ENCODE measurements around the gene TAPT1. TPM values are rescaled to one million over a fixed set of nuclear protein-coding genes. Genes with fewer than 3 reads are reported as not detected.

The TAPT1 gene
- total RNA-seq, 1 experiment from 2014 or later, result 13.8 TPM

- BruUV-seq (replicated peaks), result no TSS peak
- no peaks in the 10 kb centered on the region for H3F3A ChIP-seq (ENCODE audit: insufficient read depth, low read depth)
- POLR2A ChIA-PET (ENCODE audit: unreplicated experiment), result no interaction called here
- CTCF ChIA-PET, result no interaction called here
- no peaks in the 10 kb centered on the region for H4K20me1 ChIP-seq (ENCODE audit: insufficient read depth)
- no peak for DNase-seq
- no peaks in the 10 kb centered on the region for H3K9me3 ChIP-seq (ENCODE audit: insufficient read depth, low read depth)
- H3K27ac ChIP-seq, result no peak overlapping the region
- no peak overlapping the region for H2AFZ ChIP-seq
- intact Hi-C loops (cut with micrococcal nuclease; ENCODE audit: unreplicated experiment), result no loop called here
- no peaks in the 10 kb centered on the region for H3K79me2 ChIP-seq (ENCODE audit: low read depth)
- H3K27me3 ChIP-seq (ENCODE audit: insufficient read depth, low read depth), result no peaks in the 10 kb centered on the region
- H3K4me3 ChIP-seq, result no peak overlapping the region
- H3K9me2 ChIP-seq (ENCODE audit: insufficient read depth), result no peaks in the 10 kb centered on the region
- TF ChIP-seq EZH2 (IDR thresholded peaks at IDR 0.05; ENCODE audit: low read depth), result no peak
- TF ChIP-seq CTCF (conservative IDR thresholded peaks at IDR 0.05), result no peak
- no peaks in the 10 kb centered on the region for H3K36me3 ChIP-seq (ENCODE audit: low read depth)
- H3K4me2 ChIP-seq, result no peak overlapping the region
- H3K4me1 ChIP-seq (replicated peaks; ENCODE audit: insufficient read depth), result no peaks in the 10 kb centered on the region
Measured at GRCh38 chr4:16243285-16243684, 17.0 kb upstream of the TAPT1 start.

- CTCF ChIA-PET, result no interaction called here
- POLR2A ChIA-PET (ENCODE audit: unreplicated experiment), result no interaction called here
- no peaks in the 10 kb centered on the region for H3K36me3 ChIP-seq (ENCODE audit: low read depth)
- H3K4me2 ChIP-seq, result no peak overlapping the region
- H3K79me2 ChIP-seq (ENCODE audit: low read depth), result no peaks in the 10 kb centered on the region
- DNase-seq, result no peak
- no peaks in the 10 kb centered on the region for H3K9me2 ChIP-seq (ENCODE audit: insufficient read depth)
- no peaks in the 10 kb centered on the region for H4K20me1 ChIP-seq (ENCODE audit: insufficient read depth)
- H3K9me3 ChIP-seq (ENCODE audit: insufficient read depth, low read depth), result no peaks in the 10 kb centered on the region
- no peak overlapping the region for H2AFZ ChIP-seq
- intact Hi-C loops (cut with micrococcal nuclease; ENCODE audit: unreplicated experiment), result no loop called here
- no peak overlapping the region for H3K4me3 ChIP-seq
- TF ChIP-seq CTCF (conservative IDR thresholded peaks at IDR 0.05) (no peak), EZH2 (IDR thresholded peaks at IDR 0.05; ENCODE audit: low read depth) (no peak)
- no peak overlapping the region for H3K27ac ChIP-seq
- H3K27me3 ChIP-seq (ENCODE audit: insufficient read depth, low read depth), result no peaks in the 10 kb centered on the region
- no peaks in the 10 kb centered on the region for H3K4me1 ChIP-seq (replicated peaks; ENCODE audit: insufficient read depth)
- no TSS peak for BruUV-seq (replicated peaks)
- no peaks in the 10 kb centered on the region for H3F3A ChIP-seq (ENCODE audit: insufficient read depth, low read depth)
Measured at GRCh38 chr4:16240300-16240699, 14.0 kb upstream of the TAPT1 start.

- no peak for DNase-seq
- H2AFZ ChIP-seq, result no peak overlapping the region
- H3K4me2 ChIP-seq, result no peak overlapping the region
- CTCF ChIA-PET, result no interaction called here
- H3K27ac ChIP-seq, result no peak overlapping the region
- no peaks in the 10 kb centered on the region for H3F3A ChIP-seq (ENCODE audit: insufficient read depth, low read depth)
- H3K4me1 ChIP-seq (replicated peaks; ENCODE audit: insufficient read depth), result no peaks in the 10 kb centered on the region
- H3K79me2 ChIP-seq (ENCODE audit: low read depth), result no peaks in the 10 kb centered on the region
- TF ChIP-seq EZH2 (IDR thresholded peaks at IDR 0.05; ENCODE audit: low read depth), result no peak
- POLR2A ChIA-PET (ENCODE audit: unreplicated experiment), result no interaction called here
- H3K27me3 ChIP-seq (ENCODE audit: insufficient read depth, low read depth), result no peaks in the 10 kb centered on the region
- no peaks in the 10 kb centered on the region for H3K9me3 ChIP-seq (ENCODE audit: insufficient read depth, low read depth)
- no peaks in the 10 kb centered on the region for H3K36me3 ChIP-seq (ENCODE audit: low read depth)
- H4K20me1 ChIP-seq (ENCODE audit: insufficient read depth), result no peaks in the 10 kb centered on the region
- intact Hi-C loops (cut with micrococcal nuclease; ENCODE audit: unreplicated experiment), result no loop called here
- H3K4me3 ChIP-seq, result no peak overlapping the region
- no TSS peak for BruUV-seq (replicated peaks)
- H3K9me2 ChIP-seq (ENCODE audit: insufficient read depth), result no peaks in the 10 kb centered on the region
Measured at GRCh38 chr4:16239086-16239485, 12.8 kb upstream of the TAPT1 start.

GRCh38 chr4:16238327-16238726, 12.1 kb upstream of the TAPT1 start:
- ChIA-PET POLR2A (ENCODE audit: unreplicated experiment) (no interaction called here), CTCF (no interaction called here)

More at GRCh38 chr4:16238327-16238726, 12.1 kb upstream of the TAPT1 start:
- no peaks in the 10 kb centered on the region for H3F3A ChIP-seq (ENCODE audit: insufficient read depth, low read depth)
- no peak overlapping the region for H2AFZ ChIP-seq
- H3K4me3 ChIP-seq, result no peak overlapping the region
- no peaks in the 10 kb centered on the region for H3K9me3 ChIP-seq (ENCODE audit: insufficient read depth, low read depth)
- no peak for TF ChIP-seq CTCF (conservative IDR thresholded peaks at IDR 0.05)
- no peak for TF ChIP-seq EZH2 (IDR thresholded peaks at IDR 0.05; ENCODE audit: low read depth)
- no TSS peak for BruUV-seq (replicated peaks)
- DNase-seq, result no peak
- H3K79me2 ChIP-seq (ENCODE audit: low read depth), result no peaks in the 10 kb centered on the region
- no peak overlapping the region for H3K4me2 ChIP-seq
- intact Hi-C loops (cut with micrococcal nuclease; ENCODE audit: unreplicated experiment), result no loop called here
- H3K9me2 ChIP-seq (ENCODE audit: insufficient read depth), result no peaks in the 10 kb centered on the region
- no peaks in the 10 kb centered on the region for H4K20me1 ChIP-seq (ENCODE audit: insufficient read depth)
- no peak overlapping the region for H3K27ac ChIP-seq
- H3K36me3 ChIP-seq (ENCODE audit: low read depth), result no peaks in the 10 kb centered on the region
- H3K27me3 ChIP-seq (ENCODE audit: insufficient read depth, low read depth), result no peaks in the 10 kb centered on the region
- H3K4me1 ChIP-seq (replicated peaks; ENCODE audit: insufficient read depth), result no peaks in the 10 kb centered on the region

Data from PC-9 (cell line).